PFSK-1 (cell line): Measurements from ENCODE around the gene EGFLAM.

Experiments
- FOXP2 ChIP-seq: optimal IDR thresholded peaks from 2 replicates; pipeline ENCODE3; 2011; ENCODE audit warnings: borderline replicate concordance, control low read depth, inconsistent platforms; ENCODE audit not compliant: insufficient read depth; ENCODE audit errors: extremely low read length, extremely low read depth
- POLR2AphosphoS5 ChIP-seq: IDR thresholded peaks from 2 replicates; pipeline ENCODE4 v1.6.1; 2012; ENCODE audit warnings: low read depth, mild to moderate bottlenecking, control low read depth, low read length, moderate library complexity
- REST ChIP-seq, 2 experiments: IDR thresholded peaks; 2 replicates each; pipeline versions ENCODE4 v1.6.1 to v1.8.0; 2011 to 2012; ENCODE audit warnings: low read depth in 2 of 2, low read length in 2 of 2, control low read depth in 1 of 2, inconsistent platforms in 1 of 2, mild to moderate bottlenecking in 1 of 2, moderate library complexity in 1 of 2; ENCODE audit not compliant: insufficient read depth in 1 of 2
- SIN3A ChIP-seq: IDR thresholded peaks from 2 replicates; pipeline ENCODE4 v1.6.1; 2012; ENCODE audit warnings: mild to moderate bottlenecking, low read length, moderate library complexity, borderline replicate concordance; ENCODE audit not compliant: insufficient read depth
- TAF1 ChIP-seq: IDR thresholded peaks from 2 replicates; pipeline ENCODE4 v1.6.1; 2012; ENCODE audit warnings: low read length, control low read depth, borderline replicate concordance; ENCODE audit not compliant: insufficient read depth

Gene EGFLAM

GRCh38 chr5:38463634-38464521 lies 205.5 kb downstream of the EGFLAM start:
- no peak for TF ChIP-seq POLR2AphosphoS5
- TF ChIP-seq FOXP2: no peak
- no peak for TF ChIP-seq REST (IDR thresholded peaks at IDR 0.05; ENCODE audit: insufficient read depth in 1 of 2, low read depth in 2 of 2, low read length in 2 of 2)
- TF ChIP-seq TAF1: no peak
- no peak for TF ChIP-seq SIN3A

GRCh38 chr5:38465061-38465460 lies 206.7 kb downstream of the EGFLAM start:
- no peak for TF ChIP-seq FOXP2
- TF ChIP-seq TAF1: no peak
- no peak for TF ChIP-seq POLR2AphosphoS5
- no peak for TF ChIP-seq REST (IDR thresholded peaks at IDR 0.05; ENCODE audit: insufficient read depth in 1 of 2, low read depth in 2 of 2, low read length in 2 of 2)
- TF ChIP-seq SIN3A: no peak

GRCh38 chr5:38465702-38466423 lies 207.5 kb downstream of the EGFLAM start:
- no peak for TF ChIP-seq TAF1
- TF ChIP-seq POLR2AphosphoS5: no peak
- no peak for TF ChIP-seq SIN3A
- TF ChIP-seq REST (IDR thresholded peaks at IDR 0.05; ENCODE audit: insufficient read depth in 1 of 2, low read depth in 2 of 2, low read length in 2 of 2): no peak

- TF ChIP-seq TAF1: no peak
- no peak for TF ChIP-seq POLR2AphosphoS5
- no peak for TF ChIP-seq SIN3A
- no peak for TF ChIP-seq REST (IDR thresholded peaks at IDR 0.05; ENCODE audit: insufficient read depth in 1 of 2, low read depth in 2 of 2, low read length in 2 of 2)
- no peak for TF ChIP-seq FOXP2
Observed at GRCh38 chr5:38466424-38467189, 208.2 kb downstream of the EGFLAM start.
